Activated CD8-positive, alpha-beta T cell treated with anti-CD3 and anti-CD28 coated beads for 36 hours (primary cell): ENCODE measurements around the gene CTTN. TPM values are rescaled to one million over a fixed set of nuclear protein-coding genes. Genes with fewer than 3 reads are reported as not detected.

Source experiments
- ATAC-seq: fragments of 200-7000 bp; cut with Tn5 transposase; one replicate; pipeline ENCODE4 v1.10.0; 2021; ENCODE audit warnings: mild to moderate bottlenecking, moderate library complexity
- CTCF ChIA-PET: fragments of 350-600 bp; sonication (Branson Sonifier 250); formaldehyde crosslinking; loops from one replicate; lab custom pipeline; 2021; ENCODE audit warnings: antibody characterized with exemption; lab: Charles Lee
- POLR2A ChIA-PET: fragments of 350-600 bp; sonication (Branson Sonifier 250); formaldehyde crosslinking; loops from one replicate; lab custom pipeline; 2021; ENCODE audit warnings: antibody characterized with exemption; lab: Charles Lee
- DNase-seq: peaks from one replicate; pipeline ENCODE4 v3.0.0-alpha.2; 2020
- H3K27ac Mint-ChIP-seq: one replicate; pipeline ENCODE4 v1.8.0; 2021; ENCODE audit warnings: mild to moderate bottlenecking, mixed read lengths
- H3K27me3 Mint-ChIP-seq: one replicate; pipeline ENCODE4 v1.8.0; 2021; ENCODE audit warnings: mixed read lengths
- H3K36me3 Mint-ChIP-seq: one replicate; pipeline ENCODE4 v1.8.0; 2021; ENCODE audit warnings: low read depth, mixed read lengths
- H3K4me1 Mint-ChIP-seq: one replicate; pipeline ENCODE4 v1.8.0; 2021; ENCODE audit warnings: low read depth, mixed read lengths
- H3K4me3 Mint-ChIP-seq: one replicate; pipeline ENCODE4 v1.8.0; 2021; ENCODE audit warnings: mild to moderate bottlenecking, moderate library complexity, mixed read lengths
- H3K9me3 Mint-ChIP-seq: one replicate; pipeline ENCODE4 v1.8.0; 2021; ENCODE audit warnings: mixed read lengths
- intact Hi-C: fragments of 100-400 bp; cut with micrococcal nuclease; formaldehyde crosslinking; loops from one replicate; pipeline ENCODE4 v1.10.0; 2022
- total RNA-seq, 2 experiments: library from RNA; stranded (reverse); gene quantifications; one replicate each; pipeline ENCODE4 v1.2.3, GENCODE V29; 2021
- TF ChIP-seq, protein P1 (sequence below): fragments of 200-600 bp; IDR thresholded peaks from one replicate; pipeline ENCODE4 v1.8.0; 2022; ENCODE audit warnings: antibody characterized with exemption, mild to moderate bottlenecking

Gene CTTN
- total RNA-seq, 2 experiments from 2014 or later, result 8.6 to 9.9 TPM

DNA sequence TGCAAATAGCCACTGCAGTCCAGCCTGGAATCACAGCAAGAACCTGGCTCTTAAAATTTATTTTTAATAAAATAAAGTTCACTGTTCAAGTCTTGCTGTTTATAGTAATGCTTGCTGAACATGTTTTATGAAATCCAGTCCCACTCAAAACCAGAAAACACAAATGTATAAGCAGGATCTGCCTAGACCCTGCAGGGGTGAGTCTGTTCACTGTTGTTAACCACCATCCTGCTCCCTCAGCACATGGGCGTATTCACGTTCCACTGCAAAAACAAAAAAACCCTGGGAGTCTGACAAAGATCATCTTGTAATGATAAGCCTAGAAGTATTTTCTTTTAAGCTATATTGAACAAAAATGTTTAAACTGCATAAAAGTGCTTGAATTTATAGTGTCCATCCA lies 45.0 kb upstream of the CTTN start:
- Mint-ChIP-seq H3K36me3 (peaks cover 29% of the 10 kb centered on the region), H3K4me3 (no peak overlapping the region), H3K4me1 (no peaks in the 10 kb centered on the region), H3K27me3 (no peaks in the 10 kb centered on the region), H3K9me3 (no peaks in the 10 kb centered on the region), H3K27ac (no peak overlapping the region)
- CTCF ChIA-PET, result no interaction called here
- intact Hi-C loops, result no loop called here
- no peak for DNase-seq
- POLR2A ChIA-PET, result no interaction called here
- no peak for ATAC-seq
- TF ChIP-seq, protein P1, sequence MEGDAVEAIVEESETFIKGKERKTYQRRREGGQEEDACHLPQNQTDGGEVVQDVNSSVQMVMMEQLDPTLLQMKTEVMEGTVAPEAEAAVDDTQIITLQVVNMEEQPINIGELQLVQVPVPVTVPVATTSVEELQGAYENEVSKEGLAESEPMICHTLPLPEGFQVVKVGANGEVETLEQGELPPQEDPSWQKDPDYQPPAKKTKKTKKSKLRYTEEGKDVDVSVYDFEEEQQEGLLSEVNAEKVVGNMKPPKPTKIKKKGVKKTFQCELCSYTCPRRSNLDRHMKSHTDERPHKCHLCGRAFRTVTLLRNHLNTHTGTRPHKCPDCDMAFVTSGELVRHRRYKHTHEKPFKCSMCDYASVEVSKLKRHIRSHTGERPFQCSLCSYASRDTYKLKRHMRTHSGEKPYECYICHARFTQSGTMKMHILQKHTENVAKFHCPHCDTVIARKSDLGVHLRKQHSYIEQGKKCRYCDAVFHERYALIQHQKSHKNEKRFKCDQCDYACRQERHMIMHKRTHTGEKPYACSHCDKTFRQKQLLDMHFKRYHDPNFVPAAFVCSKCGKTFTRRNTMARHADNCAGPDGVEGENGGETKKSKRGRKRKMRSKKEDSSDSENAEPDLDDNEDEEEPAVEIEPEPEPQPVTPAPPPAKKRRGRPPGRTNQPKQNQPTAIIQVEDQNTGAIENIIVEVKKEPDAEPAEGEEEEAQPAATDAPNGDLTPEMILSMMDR, result no peak

DNA sequence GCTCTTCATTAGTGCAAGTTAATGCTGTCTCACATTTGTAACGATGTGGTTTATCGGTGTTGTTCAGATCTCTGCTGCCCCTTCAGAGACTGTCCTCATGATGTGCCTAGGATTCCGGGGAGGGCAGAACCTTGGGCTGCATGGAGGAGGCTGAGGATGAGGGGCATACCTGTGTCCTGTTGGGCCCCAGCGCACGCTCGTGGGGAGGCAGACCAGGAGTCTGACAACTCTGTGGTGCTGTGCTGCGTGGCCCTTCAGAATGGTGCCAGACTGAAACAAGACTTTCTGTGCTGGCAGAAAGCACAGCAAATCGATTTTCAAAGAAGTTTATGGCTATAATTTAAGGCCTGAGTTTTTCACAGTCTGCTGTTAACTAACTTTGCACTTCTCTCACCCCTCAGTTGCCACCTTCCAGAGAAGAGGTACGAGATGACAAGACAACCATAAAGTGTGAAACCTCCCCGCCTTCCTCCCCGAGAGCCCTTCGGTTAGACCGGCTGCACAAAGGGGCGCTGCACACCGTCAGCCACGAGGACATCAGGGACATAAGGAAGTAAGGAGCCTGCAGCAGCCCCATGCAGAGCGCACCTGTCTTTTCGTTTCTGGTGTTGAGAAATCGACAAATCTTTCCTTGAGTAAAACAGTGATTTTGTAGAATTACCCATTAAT lies 44.3 kb upstream of the CTTN start:
- Mint-ChIP-seq H3K36me3 (peaks cover 34% of the 10 kb centered on the region), H3K9me3 (no peaks in the 10 kb centered on the region), H3K4me1 (no peaks in the 10 kb centered on the region), H3K27me3 (no peaks in the 10 kb centered on the region), H3K27ac (no peak overlapping the region), H3K4me3 (no peak overlapping the region)
- ChIA-PET CTCF (no interaction called here), POLR2A (no interaction called here)
- ATAC-seq, result no peak
- no peak for DNase-seq
- intact Hi-C loops, result no loop called here
- TF ChIP-seq, protein P1, result no peak

DNA sequence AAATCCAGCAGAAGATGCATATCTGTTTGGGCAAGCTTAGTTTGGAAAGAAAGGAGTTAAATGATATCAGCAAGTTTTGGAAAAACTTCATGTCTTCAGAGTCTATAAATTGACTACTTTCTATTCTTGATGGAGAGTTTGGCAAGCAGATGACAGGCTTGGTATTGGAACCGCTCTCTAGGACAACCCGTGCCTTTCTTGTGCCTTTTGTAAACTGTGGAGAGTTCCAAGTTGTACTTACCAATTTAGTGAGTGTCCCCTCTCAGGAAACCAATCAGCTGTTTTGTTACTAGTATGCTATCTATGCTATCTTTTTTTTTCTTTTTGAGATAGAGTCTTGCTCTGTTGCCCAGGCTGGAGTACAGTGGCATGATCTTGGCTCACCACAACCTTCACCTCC lies 43.7 kb upstream of the CTTN start:
- ChIA-PET CTCF (no interaction called here), POLR2A (no interaction called here)
- no peaks in the 10 kb centered on the region for H3K9me3 Mint-ChIP-seq
- H3K36me3 Mint-ChIP-seq, result peaks cover 37% of the 10 kb centered on the region
- H3K27ac Mint-ChIP-seq, result no peak overlapping the region
- DNase-seq (no peak), ATAC-seq (no peak)
- H3K4me1 Mint-ChIP-seq, result no peaks in the 10 kb centered on the region
- H3K4me3 Mint-ChIP-seq, result no peak overlapping the region
- intact Hi-C loops, result no loop called here
- TF ChIP-seq, protein P1, result no peak
- H3K27me3 Mint-ChIP-seq, result no peaks in the 10 kb centered on the region

DNA sequence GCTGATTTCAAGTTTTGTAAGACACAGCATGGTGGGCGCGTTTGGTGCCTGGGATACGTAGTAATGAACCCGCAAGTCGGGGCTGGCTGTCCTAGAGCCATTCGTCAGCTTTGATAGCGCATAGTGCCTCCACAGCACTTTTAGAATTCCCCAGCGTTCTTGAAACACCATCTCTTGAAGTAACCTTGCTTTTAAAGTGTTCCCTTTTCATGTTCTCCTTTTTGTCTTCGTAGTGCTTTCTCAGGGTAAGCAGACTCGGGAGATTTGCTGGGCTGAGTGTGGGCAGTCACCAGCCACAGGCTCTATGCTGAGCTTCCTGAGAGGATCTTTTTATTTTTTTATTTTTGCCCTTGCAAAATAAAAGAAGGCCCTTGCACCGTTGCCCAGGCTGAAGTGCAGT lies 39.6 kb upstream of the CTTN start:
- DNase-seq, result no peak
- H3K4me3 Mint-ChIP-seq, result no peak overlapping the region
- CTCF ChIA-PET, result no interaction called here
- H3K9me3 Mint-ChIP-seq, result no peaks in the 10 kb centered on the region
- TF ChIP-seq, protein P1, result no peak
- H3K27ac Mint-ChIP-seq, result no peak overlapping the region
- H3K36me3 Mint-ChIP-seq, result peaks cover 47% of the 10 kb centered on the region
- intact Hi-C loops, result no loop called here
- H3K4me1 Mint-ChIP-seq, result peaks cover 5% of the 10 kb centered on the region
- ATAC-seq, result no peak
- no peaks in the 10 kb centered on the region for H3K27me3 Mint-ChIP-seq
- POLR2A ChIA-PET, result no interaction called here

DNA sequence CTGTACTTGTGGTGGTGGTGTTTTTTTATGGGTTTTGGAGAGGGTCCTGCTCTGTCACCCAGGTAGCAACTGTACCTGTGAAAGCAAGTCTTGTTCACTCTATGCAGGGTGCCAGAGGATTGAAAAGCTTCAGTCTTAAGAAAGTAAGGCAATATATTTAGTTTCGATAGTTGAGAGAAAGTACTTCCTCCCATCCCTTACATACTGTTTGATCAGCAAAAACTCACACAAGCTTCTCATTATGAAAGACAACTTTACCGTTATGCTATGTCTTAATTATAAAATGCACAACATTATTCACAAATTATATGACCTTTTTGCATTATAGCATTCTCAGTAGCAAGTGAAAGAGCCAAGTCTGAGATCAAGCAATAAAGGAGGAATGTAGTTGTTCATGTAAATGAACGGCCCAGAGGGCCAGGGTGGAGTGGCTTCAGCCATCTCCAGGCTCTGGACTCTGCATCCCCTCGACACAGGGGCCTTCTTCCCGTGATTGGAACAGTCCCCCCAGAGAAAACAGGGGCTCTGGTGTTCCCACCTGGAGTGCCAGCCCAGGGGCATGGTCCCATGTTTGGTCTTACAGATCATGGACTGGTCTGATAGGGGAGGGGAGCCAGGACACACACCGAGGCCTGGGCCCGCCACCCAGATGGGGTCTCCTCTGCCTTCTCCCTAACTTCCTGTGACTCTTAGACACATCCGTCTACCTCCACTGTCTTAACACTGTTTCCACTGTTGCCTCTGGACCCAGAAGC lies 38.7 kb upstream of the CTTN start:
- ChIA-PET CTCF (no interaction called here), POLR2A (no interaction called here)
- H3K4me1 Mint-ChIP-seq, result peaks cover 13% of the 10 kb centered on the region
- no peaks in the 10 kb centered on the region for H3K9me3 Mint-ChIP-seq
- ATAC-seq, result no peak
- H3K4me3 Mint-ChIP-seq, result no peak overlapping the region
- H3K27ac Mint-ChIP-seq, result no peak overlapping the region
- H3K36me3 Mint-ChIP-seq, result peaks cover 52% of the 10 kb centered on the region
- DNase-seq, result no peak
- TF ChIP-seq, protein P1, result no peak
- no peaks in the 10 kb centered on the region for H3K27me3 Mint-ChIP-seq
- intact Hi-C loops, result no loop called here
